Renal cortical epithelial cell (primary cell): ENCODE data around the gene HDAC8. TPM values are rescaled to one million over a fixed set of nuclear protein-coding genes. Genes with fewer than 3 reads are reported as not detected.

Source experiments
- DNase-seq: peaks from one replicate; pipeline ENCODE4 v3.0.0-alpha.2; 2011; ENCODE audit warnings: low read depth
- total RNA-seq: library from RNA; depleted of rRNA; stranded (reverse); fragments of >200 nt; gene quantifications from 2 replicates; pipeline ENCODE4 v1.2.3, GENCODE V29; 2014

Gene HDAC8
- total RNA-seq, 1 donor from 2014 or later: 48.0 TPM

DNA sequence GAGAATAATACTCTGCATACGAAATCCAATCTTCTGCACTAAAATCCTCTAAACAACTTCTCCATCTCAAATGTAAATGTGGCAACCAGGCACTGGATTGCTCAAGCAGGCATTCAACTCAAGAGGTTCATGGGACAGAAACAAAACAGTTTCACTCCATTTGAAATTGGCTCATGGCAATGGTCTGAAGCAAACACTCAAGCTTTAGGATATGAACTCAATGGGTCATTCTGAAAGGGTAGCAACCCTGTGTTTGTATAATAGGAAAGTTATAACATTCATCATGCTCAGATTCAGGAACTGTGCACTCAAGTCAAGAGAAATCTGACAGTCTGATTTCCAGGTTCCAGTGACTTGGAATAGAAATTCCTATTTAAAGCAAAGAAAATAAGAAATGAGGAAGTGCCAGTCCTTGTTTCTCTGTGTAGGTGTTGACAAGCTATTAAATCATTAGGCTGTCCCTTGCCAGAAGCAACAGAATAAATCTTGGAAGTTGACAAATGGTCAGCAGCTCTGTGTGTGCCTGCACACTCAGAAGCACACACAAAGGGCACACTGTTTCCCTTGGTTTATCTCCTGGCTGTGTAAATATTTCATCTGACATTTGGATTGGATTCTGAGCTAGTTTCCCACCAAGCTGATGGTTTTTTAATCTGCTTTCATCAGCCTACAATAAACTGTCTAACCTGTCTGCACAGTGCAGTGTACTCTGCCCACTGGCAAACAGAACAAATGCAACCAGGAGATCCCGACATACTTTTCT is 191.0 kb downstream of the HDAC8 start:
- peak; percentile 42 for DNase-seq

DNA sequence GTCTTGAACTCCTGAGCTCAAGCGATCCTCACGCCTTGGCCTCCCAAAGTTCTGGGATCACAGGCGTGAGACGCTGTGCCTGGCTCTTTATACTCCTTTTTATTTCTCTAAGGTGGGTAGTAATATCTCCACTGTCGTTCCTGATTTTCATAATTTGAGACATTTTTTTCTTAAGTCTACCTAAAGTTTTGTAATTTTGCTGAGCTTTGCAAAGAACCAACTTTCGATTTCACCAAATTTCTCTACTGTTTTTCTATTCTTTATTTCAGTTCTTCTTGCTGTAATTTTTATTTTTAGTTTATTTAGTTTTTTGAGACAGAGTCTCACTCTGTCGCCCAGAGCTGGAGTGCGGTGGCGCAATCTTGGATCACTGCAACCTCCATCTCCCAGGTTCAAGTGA is 196.5 kb downstream of the HDAC8 start:
- no peak for DNase-seq

DNA sequence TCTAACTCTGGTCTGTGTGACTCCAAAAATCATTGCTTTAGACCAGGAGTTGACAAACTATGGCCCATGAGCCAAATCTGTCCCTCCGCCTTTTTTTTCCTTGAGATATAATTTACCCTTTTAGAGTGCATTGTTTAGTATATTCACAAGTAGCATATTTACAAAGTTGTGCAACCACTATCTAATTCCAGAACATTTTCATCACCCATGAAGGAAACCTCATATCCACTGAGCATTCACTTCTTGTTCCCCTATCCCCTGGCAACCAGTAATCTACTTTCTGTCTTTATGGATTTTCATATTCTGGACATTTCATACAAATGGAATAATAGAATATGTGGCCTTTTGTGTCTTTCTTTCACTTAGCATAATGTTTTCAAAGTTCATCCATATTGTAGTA is 199.5 kb downstream of the HDAC8 start:
- DNase-seq: no peak

DNA sequence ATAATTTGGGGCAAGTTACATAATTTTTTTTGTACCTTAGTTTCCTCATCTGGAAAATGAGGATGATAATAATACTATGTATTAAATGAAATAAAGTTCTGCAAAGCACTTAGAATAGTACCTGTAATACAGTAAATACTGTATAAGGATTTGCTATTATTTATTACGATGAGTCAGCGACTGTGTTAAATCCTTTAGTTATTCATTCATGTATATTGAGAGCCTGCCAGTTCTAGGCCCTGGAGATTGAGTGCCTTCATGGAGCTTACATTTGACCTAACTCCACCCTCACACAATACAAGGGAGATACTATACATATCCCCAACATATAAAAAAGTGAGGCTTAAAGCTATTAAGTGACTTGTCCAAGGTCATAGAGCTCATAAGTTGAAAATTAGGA is 199.9 kb downstream of the HDAC8 start:
- no peak for DNase-seq

DNA sequence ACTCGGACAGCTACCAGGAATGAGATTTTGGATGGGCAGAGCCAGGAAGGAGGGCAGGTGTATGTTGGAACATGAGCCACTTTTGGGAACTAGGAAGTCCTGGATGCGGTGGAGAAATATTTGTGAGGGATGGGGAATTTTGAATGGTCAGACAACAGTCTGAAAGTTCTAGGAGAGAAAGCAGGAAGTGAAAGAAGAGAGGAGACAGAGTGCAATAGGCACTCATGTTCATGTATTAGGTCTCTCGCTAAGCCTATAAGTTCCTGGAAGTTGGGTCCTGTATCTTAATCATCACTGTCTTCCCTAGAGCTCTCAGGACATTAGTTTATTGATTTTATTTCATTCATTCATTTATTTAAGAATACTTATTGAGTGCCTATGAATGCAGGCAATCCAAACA is 201.2 kb downstream of the HDAC8 start:
- no peak for DNase-seq

DNA sequence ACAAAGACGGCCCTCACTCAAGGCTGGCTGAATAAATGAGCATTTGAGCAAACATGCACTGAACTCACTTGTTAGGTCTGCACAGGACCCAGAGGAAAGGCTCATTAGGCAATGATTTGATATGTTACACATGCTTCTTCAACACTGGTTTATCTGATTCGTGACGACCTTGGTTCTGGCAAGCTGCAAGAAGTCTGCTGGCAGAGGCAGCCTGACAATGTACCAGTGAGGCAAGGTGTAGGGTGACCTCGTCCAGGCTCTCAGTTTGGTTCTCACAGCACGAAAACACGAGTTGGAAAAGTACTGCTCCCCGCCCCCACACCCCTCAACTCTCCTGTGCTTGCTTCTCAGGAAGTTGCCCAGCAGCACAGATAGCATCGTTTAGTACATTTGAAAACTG is 203.8 kb downstream of the HDAC8 start:
- DNase-seq: no peak

DNA sequence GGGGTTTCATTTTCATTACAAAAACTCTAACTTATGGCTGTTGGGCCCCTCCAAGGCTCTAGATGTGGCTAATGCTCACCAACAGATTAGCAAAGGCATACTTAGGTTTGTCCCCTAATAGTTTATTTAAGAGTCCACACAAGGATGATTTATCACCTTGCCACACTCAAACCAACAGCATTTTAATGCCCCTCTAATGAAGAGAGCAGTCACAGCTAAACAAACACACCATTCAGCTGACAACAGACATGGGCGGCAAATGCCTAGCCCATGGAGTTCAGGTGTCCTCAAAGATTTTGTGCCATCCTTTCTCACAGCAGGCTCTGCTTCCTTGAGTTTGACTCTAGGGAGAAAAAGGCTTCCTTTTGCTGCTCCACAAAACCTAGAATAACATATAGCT is 205.1 kb downstream of the HDAC8 start:
- no peak for DNase-seq

DNA sequence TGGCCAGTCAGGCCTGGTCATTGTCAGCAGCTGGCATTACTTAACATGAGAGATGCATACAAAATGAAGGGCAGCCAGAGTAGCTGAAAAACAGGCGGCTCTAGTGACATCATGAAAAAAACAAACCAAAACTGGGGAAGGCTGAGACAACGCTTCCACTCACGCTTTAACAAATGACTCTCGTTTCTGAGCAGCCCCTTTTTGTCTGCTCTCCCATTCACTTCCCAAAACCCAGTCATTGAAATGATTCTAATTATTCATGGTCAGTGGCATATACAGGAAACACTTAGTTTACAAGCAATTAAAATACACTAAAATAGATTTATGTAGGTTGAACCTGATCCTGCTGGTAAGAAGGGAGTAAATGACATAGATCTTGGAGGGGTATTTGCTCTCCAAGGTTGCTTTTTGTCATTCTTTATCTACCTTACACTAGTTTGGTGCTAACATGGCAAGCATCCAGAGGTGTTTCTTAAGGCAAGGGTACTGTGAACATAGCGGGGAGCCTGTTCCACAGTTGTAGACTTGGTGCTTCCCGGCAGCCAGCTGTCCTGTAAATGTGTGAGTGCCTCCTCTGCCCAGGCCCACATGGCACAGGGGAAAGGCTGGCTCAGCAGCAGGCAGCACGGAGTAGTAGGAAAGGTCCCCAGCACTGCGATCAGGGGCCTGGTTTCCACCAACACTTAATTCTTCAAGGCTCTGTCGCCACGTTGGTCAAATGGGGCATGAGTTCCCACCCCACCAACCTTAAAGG is 205.8 kb downstream of the HDAC8 start:
- no peak for DNase-seq

DNA sequence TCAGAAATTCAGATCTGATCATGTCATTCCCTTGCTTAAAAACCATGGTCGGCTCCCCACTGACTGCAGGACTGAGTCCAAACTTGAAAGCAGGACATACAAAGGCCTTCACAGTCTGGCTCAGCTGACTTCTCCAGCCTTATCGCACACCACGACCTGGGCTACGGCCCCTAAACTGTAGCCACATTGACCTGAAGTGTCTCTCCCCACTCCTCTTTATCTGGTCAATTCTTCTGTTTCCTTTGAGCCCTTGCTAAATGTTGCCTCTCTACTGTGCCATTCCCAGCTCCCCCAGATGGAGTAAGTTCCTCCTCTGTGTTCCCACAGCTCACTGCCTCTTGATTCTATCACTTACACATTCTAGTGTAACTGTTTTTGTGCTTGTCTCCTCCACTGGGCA is 206.5 kb downstream of the HDAC8 start:
- DNase-seq: no peak

DNA sequence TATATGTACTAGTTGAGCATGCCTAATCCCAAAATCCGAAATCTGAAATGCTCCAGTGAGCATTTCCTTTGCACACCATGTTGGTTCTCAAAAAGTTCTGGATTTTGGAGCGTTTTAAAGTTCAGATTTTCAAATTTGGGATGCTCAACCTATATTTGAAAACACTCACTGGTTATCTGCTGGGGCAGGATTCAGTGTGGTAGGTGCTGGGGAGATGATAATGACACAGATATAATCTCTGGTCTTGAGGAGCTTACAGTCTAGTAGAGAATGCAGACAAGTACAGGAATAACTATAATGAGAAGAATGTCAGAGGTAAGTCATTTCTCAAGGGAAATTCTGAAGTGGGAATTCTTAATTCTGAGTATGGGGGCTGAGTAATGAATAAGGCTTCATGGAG is 207.5 kb downstream of the HDAC8 start:
- no peak for DNase-seq

DNA sequence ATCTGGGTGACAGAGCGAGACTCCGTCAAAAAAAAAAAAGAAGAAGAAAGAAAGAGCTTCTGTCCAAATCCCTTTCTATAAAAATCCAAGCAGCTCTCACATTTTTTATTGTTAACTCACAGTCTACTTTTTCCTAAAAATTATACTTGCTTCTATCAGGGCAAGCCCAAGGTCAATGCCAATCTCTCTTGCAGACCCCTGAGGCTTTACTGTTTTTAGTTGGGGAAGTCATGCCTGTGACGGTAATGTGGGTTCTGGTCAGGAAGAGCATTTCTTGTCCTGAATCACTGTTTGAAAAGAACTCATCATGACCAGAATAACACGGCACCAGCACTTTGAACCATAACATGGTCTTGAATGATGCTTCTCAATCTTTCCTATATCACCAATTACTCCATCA is 212.3 kb downstream of the HDAC8 start:
- no peak for DNase-seq

DNA sequence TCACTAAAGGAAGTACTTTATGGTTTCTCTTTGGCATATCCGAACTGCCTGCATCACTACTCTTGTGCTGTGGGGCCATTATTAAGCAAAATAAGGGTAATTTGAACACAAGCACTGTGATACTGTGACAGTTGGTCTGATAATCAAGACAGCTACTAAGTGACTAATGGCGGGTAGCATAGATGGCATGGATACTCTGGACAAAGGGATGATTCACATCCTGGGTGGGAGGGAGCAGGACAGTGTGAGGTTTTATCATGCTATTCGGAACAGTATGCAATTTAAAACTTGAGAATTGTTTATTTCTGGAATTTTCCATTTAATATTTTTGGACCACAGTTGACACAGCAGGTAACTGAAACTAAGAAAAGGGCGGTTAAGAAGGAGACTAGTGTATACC is 214.3 kb downstream of the HDAC8 start:
- DNase-seq: peak; percentile 8

DNA sequence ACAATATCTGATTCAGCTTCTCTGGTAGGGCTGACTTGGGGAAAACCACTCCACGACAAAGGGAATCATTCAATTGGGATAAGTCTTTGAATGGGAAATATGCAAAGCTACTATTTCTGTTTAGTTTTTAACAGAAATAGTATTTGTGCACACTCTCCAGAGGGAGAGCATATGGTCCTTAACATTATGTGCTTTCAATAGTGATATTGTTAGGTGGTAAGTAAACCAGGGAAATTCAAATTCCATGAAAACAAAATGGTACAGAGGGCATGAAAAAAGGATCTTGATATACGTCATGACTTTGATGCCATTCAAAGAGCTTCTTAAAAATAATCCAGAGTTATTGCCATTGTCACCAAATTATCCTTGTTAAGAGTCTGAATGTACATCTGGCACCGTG is 219.9 kb downstream of the HDAC8 start:
- no peak for DNase-seq

DNA sequence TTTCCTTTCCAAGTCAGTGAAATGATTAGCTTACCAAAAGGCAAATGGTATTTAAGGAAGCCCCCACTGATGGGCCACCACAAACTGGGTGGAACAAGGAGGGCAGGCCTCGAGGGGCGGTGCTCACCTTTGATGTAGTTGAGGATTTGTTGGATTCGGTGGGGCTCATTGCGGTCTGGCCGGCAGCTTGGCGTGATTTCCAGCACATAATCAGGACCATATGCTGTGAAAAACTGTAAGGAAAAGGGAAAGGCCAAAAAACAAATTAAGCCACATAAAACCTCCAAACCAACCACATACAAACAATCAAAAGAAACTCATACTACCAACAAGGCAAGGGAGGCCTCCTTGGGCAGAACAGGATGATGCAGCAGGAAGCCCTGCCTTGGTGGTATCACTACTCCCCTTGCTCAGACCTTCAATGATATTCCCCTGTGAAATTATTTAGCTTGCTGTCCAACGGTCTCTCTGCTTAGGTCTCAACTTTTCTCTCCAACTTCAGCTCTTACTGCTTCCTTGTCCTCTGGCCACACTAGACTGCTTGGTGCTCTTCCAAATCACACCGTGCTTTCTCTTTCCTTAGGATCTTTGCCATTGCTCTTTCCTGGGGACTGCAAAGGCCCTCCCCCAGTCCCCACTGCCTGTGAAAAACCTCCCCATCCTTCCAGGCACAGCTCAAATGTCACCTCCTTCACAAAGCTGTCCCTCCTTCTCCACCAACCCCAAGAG is 220.9 kb downstream of the HDAC8 start:
- no peak for DNase-seq

DNA sequence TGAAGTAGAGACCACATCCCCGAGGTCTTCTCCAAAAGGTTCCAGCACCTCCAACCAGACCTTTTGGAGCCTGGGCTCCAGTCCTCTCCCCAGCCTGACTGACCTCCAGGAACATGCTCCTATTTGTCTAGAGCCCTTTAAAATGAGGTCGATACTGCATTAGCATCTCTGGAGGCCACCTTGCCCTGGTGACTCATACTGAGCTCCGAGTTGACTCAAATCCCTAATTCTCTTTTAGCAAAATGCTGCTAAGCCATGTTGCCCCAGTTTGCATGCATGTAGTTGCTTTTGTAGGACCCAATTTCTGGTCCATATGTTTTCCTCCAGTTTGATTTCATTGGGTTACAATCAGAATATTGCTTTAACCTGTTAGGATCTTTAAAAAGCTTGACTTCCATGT is 223.5 kb downstream of the HDAC8 start:
- no peak for DNase-seq

DNA sequence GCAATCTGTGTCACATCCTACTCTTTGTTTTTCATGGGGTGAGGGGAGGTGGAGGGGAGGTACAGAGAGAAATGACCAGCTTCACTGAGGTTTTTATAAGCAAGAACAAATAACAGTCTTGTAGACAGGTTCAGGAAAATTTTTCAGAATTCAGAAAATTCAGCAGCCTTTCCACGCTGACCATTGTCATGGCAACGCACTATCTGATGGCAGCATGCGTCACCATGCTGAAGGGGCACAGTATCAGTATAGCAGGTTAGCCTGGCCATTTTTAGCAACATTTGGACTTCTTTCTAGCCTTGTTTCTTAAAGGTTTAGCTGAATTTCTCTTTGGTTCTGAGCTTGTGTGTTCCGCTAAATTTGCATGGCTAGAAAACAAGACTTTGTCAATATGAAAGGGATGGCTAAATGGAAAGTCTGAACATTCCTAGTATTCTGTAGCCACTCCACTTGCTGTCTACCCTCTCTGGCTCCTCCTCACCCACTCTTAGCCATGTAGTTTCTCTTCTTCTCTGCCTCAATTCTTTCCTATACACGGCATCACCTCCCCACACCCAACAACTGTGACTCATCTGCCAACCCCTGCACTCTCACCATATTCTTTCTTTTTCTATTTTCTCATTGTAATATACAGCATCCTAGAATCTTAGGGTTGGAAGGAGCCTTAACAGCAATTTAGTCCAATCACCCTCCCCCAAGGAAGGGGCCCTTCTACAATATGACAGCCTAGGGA is 224.2 kb downstream of the HDAC8 start:
- no peak for DNase-seq

DNA sequence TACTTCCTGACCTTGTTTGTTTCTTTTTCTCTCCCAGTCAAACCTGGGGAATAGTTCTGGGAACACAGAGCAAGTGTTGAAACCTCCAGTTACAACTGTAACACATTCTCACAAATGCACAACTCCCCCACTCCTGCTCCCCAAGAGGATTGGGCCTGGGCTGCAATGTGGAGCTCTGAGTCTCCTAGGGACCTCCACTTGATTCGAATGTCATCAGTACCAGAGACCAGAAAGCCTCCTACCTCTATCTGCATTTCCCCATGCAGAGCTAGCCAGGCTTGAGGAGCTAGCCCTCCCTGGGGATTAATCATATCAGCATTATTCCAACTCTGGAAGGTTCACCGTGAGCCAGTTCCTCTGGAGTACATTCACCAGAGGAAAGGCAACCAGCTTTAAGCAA is 225.3 kb downstream of the HDAC8 start:
- no peak for DNase-seq

DNA sequence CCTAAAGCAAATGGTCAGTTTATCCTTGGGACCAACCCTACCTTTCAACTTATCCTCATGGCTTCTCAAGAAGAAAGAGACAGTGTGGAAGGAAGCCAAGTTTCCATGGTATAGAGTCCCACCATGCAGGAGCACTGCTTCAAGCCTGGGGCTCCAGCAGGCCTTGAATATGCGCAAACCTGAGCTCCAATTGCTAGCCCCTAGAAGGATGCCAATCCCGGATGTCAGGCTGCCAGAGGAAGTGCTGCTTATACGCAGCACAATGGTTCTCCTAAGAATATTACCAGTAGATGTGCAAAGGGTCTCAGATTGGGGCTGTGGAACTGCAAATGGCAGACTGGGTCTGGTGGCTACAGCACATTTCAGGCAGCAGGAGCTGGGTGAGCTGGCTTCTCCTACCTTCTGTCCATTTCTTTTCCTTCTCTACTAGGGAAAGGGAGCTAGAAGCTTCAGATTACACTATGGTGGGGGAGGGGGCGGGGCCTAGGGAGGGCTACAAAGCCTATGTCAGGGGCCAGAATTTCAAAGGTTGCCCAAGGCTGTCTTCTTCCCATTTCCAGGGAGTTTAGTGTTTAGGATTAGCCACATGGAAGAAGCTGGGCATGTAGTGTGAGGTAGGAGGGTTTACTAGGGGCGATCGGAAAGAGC is 226.2 kb downstream of the HDAC8 start:
- DNase-seq: no peak

DNA sequence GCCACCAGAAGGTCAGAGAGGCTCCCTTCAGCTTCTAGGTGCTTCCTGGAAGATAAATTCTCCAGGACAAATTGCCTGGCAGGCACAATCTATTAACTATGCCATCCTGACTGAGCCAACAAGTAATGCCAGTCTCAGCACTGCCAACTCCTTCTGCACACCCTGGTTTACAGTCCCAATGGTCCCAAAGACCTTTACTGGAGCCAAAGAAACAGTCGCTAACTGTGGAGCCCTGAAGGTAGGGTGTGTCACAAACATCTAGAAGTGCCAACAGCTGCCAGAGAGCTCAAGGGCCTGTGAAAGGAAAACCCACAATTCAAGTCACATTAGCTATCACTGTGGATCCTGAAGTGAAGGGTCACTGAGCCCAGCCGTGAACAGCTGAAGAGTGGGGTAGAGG is 232.0 kb downstream of the HDAC8 start:
- no peak for DNase-seq

DNA sequence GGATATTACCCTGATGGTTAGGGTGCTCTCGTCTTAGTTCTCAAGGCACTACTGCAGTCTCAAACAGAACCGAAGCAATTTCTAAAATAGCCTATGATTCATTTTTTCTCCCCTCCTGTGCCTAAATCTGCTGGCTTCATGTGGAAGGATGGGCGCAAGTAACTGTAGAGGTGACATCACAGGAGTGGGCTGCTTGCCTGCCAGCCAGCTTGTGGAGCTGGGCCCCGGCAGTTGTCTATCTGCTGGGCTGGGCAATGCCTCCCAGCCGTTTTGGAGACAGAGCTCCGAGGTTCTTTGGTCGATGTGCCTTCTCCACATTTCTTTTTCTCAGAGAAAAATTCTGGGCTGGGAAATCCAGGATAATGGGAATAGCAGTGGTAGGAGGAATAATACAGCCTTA is 232.6 kb downstream of the HDAC8 start:
- DNase-seq: no peak

DNA sequence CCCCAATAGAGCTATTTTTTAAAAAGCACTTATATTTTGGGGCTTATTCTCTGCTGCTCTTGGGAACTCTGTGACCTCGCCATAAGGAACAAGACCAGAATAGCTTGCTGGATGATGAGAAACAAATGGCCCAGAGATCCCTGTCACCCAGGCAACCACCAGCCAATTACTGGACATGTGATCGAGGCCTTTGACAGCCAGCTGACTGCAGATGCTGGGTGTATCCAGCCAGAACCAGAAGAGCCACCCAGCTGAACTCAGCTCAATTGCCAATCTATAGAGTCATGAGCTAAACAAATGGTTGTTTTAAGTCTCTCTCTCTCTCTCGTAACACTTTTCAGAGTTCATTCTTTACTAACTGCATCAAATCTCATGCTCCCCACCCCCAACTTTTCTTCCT is 242.5 kb downstream of the HDAC8 start:
- DNase-seq: no peak
